ENCODE results near the gene OR10H4. TPM values are rescaled to one million over a fixed set of nuclear protein-coding genes. Genes with fewer than 3 reads are reported as not detected.
"Not testable (repeated sequence)": the region's sequence is repeated elsewhere in the genome, so short reads cannot be mapped to it uniquely, and the experiment has no call there.

OR10H4 gene
- total RNA-seq, 1 donor from 2014 or later, result not detected

DNA sequence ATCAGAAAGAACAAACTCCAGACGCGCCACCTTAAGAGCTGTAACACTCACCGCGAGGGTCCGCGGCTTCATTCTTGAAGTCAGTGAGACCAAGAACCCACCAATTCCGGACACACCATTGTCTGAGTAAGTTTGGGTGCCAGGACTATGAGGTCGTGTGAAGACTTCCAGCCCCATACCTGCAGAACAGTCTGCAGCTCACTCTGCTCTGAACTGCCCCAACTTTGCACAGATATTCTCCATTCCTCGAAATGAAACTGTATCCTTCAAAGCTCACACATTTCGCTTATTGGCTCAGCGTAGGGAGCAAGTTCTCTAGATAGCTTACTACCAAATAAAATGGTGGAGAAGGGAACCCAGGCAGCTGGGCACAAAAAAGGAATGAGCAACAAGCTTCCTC lies 48.3 kb upstream of the OR10H4 start:
- no peak overlapping the region for H3K4me3 Mint-ChIP-seq (ENCODE audit: unreplicated experiment)
- Histone ChIP-seq H3K27ac (ENCODE audit: low read depth, low read length) (no peak overlapping the region), H3K9ac (ENCODE audit: low read length) (no peak overlapping the region), H3K27me3 (ENCODE audit: insufficient read depth, low read length) (no peaks in the 10 kb centered on the region), H3K9me3 (ENCODE audit: insufficient read depth, low read depth, low read length) (no peaks in the 10 kb centered on the region), H3K4me1 (ENCODE audit: insufficient read depth, low read length) (no peaks in the 10 kb centered on the region), H4K20me1 (ENCODE audit: insufficient read depth, low read length) (no peaks in the 10 kb centered on the region), H3K79me2 (ENCODE audit: insufficient read depth, low read length) (no peaks in the 10 kb centered on the region), H3K4me3 (ENCODE audit: insufficient read depth, low read depth, low read length) (no peak overlapping the region), H2AFZ (ENCODE audit: low read depth, low read length) (no peak overlapping the region), H3K4me2 (ENCODE audit: low read length) (no peak overlapping the region), H3K36me3 (ENCODE audit: insufficient read depth, low read length) (no peaks in the 10 kb centered on the region)
- no peak for FAIRE-seq
- no peaks in the 10 kb centered on the region for H3K36me3 Mint-ChIP-seq (ENCODE audit: low read depth, unreplicated experiment)
- no peak for TF ChIP-seq EZH2 (IDR thresholded peaks at IDR 0.05; ENCODE audit: insufficient read depth, low read length)
- TF ChIP-seq, protein P1, sequence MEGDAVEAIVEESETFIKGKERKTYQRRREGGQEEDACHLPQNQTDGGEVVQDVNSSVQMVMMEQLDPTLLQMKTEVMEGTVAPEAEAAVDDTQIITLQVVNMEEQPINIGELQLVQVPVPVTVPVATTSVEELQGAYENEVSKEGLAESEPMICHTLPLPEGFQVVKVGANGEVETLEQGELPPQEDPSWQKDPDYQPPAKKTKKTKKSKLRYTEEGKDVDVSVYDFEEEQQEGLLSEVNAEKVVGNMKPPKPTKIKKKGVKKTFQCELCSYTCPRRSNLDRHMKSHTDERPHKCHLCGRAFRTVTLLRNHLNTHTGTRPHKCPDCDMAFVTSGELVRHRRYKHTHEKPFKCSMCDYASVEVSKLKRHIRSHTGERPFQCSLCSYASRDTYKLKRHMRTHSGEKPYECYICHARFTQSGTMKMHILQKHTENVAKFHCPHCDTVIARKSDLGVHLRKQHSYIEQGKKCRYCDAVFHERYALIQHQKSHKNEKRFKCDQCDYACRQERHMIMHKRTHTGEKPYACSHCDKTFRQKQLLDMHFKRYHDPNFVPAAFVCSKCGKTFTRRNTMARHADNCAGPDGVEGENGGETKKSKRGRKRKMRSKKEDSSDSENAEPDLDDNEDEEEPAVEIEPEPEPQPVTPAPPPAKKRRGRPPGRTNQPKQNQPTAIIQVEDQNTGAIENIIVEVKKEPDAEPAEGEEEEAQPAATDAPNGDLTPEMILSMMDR (IDR thresholded peaks at IDR 0.05; ENCODE audit: insufficient read depth, low read depth, low read length), result no peak
- peaks cover 14% of the 10 kb centered on the region for H3K9me3 Mint-ChIP-seq (ENCODE audit: unreplicated experiment)
- H3K27ac Mint-ChIP-seq (ENCODE audit: unreplicated experiment), result no peak overlapping the region
- H3K4me1 Mint-ChIP-seq (ENCODE audit: low read depth, unreplicated experiment), result no peaks in the 10 kb centered on the region
- H3K27me3 Mint-ChIP-seq (ENCODE audit: low read depth, unreplicated experiment), result no peaks in the 10 kb centered on the region
- no peak for DNase-seq (ENCODE audit: low read depth)

DNA sequence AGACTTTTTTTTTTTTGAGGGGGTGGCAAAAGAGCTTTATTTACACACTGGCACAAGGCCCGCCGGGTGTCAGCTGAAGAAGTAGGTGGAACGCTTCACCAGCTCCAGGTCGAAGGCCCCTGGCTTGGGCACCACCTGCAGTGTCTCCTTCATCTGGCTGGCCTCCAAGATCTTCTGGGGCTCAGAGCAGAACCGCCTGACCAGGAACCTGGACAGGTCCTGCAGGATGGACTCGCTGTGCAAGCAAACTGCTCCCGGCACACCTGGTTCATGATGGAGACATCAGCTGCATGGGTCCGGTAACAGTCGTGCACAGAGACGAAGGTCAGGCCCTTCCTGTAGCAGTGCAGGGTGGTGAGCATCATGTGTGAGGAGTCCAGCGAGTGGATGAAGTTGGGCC lies 46.6 kb upstream of the OR10H4 start:
- no peaks in the 10 kb centered on the region for H3K9me3 ChIP-seq (ENCODE audit: insufficient read depth, low read depth, low read length)
- H3K27ac ChIP-seq (ENCODE audit: low read depth, low read length), result no peak overlapping the region
- H3K27me3 ChIP-seq (ENCODE audit: insufficient read depth, low read length), result no peaks in the 10 kb centered on the region
- Mint-ChIP-seq H3K27ac (ENCODE audit: unreplicated experiment) (no peak overlapping the region), H3K9me3 (ENCODE audit: unreplicated experiment) (peaks cover 9% of the 10 kb centered on the region), H3K36me3 (ENCODE audit: low read depth, unreplicated experiment) (no peaks in the 10 kb centered on the region), H3K4me1 (ENCODE audit: low read depth, unreplicated experiment) (no peaks in the 10 kb centered on the region), H3K27me3 (ENCODE audit: low read depth, unreplicated experiment) (no peaks in the 10 kb centered on the region), H3K4me3 (ENCODE audit: unreplicated experiment) (no peak overlapping the region)
- TF ChIP-seq EZH2 (IDR thresholded peaks at IDR 0.05; ENCODE audit: insufficient read depth, low read length), result no peak
- TF ChIP-seq, protein P1 (IDR thresholded peaks at IDR 0.05; ENCODE audit: insufficient read depth, low read depth, low read length), result no peak
- no peak overlapping the region for H3K4me2 ChIP-seq (ENCODE audit: low read length)
- H4K20me1 ChIP-seq (ENCODE audit: insufficient read depth, low read length), result no peaks in the 10 kb centered on the region
- H2AFZ ChIP-seq (ENCODE audit: low read depth, low read length), result no peak overlapping the region
- DNase-seq (ENCODE audit: low read depth) (no peak), FAIRE-seq (no peak)
- no peaks in the 10 kb centered on the region for H3K4me1 ChIP-seq (ENCODE audit: insufficient read depth, low read length)
- no peak overlapping the region for H3K4me3 ChIP-seq (ENCODE audit: insufficient read depth, low read depth, low read length)
- no peaks in the 10 kb centered on the region for H3K79me2 ChIP-seq (ENCODE audit: insufficient read depth, low read length)
- no peaks in the 10 kb centered on the region for H3K36me3 ChIP-seq (ENCODE audit: insufficient read depth, low read length)
- H3K9ac ChIP-seq (ENCODE audit: low read length), result no peak overlapping the region

DNA sequence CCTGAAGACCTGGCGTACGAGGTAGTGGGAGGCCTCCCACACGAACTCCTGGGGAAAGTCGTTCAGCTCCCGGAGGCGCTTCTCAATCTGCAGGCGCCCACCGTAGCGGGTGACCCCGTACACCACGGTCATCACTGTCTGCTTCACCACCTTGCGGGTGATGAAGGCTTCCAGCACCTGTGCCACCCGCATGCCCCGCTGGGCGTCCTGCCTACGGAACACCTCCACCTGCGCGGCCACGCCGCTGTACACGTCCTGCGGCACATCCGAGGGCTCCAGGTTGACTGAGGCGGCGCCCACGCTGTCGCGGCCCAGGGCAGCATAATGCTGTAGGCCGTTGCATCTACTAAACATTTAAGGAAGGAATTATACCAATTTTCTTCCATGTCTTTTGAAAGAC lies 45.9 kb upstream of the OR10H4 start:
- H3K9me3 Mint-ChIP-seq (ENCODE audit: unreplicated experiment); H3K27me3 ChIP-seq (ENCODE audit: insufficient read depth, low read length); H3K4me2 ChIP-seq (ENCODE audit: low read length); H3K4me1 Mint-ChIP-seq (ENCODE audit: low read depth, unreplicated experiment); H3K36me3 Mint-ChIP-seq (ENCODE audit: low read depth, unreplicated experiment); H3K27me3 Mint-ChIP-seq (ENCODE audit: low read depth, unreplicated experiment); DNase-seq (ENCODE audit: low read depth); H3K9me3 ChIP-seq (ENCODE audit: insufficient read depth, low read depth, low read length); H3K27ac ChIP-seq (ENCODE audit: low read depth, low read length); H4K20me1 ChIP-seq (ENCODE audit: insufficient read depth, low read length); H3K36me3 ChIP-seq (ENCODE audit: insufficient read depth, low read length); H3K4me3 Mint-ChIP-seq (ENCODE audit: unreplicated experiment); H3K4me3 ChIP-seq (ENCODE audit: insufficient read depth, low read depth, low read length); H3K4me1 ChIP-seq (ENCODE audit: insufficient read depth, low read length); H3K27ac Mint-ChIP-seq (ENCODE audit: unreplicated experiment); FAIRE-seq; H3K9ac ChIP-seq (ENCODE audit: low read length); H2AFZ ChIP-seq (ENCODE audit: low read depth, low read length); H3K79me2 ChIP-seq (ENCODE audit: insufficient read depth, low read length): not testable (repeated sequence)

Data from astrocyte (in vitro differentiated cells and primary cell).